Vagina (tissue), 2 donors: ENCODE data around the gene ACVR2A. TPM values are rescaled to one million over a fixed set of nuclear protein-coding genes. Genes with fewer than 3 reads are reported as not detected.

Source experiments
- DNase-seq, 2 donors: peaks; one replicate each; pipeline ENCODE4 v3.0.0-alpha.2; 2017; ENCODE audit errors: extremely low spot score in 2 of 2
- H3K27ac ChIP-seq: fragments of 200-600 bp; sonication (generic); one replicate; pipeline ENCODE4 v1.5.1; 2019
- H3K27me3 ChIP-seq: fragments of 200-600 bp; sonication (generic); one replicate; pipeline ENCODE4 v1.5.1; 2019
- H3K36me3 ChIP-seq, 2 donors: fragments of 200-600 bp; sonication (generic); one replicate each; pipeline ENCODE4 v1.5.1; 2017 to 2019
- H3K4me1 ChIP-seq: fragments of 200-600 bp; sonication (generic); one replicate; pipeline ENCODE4 v1.5.1; 2019
- H3K4me3 ChIP-seq, 2 donors: fragments of 200-600 bp; sonication (generic); 1 replicate in 1 of 2; 2 replicates in 1 of 2; pipeline ENCODE4 v1.5.1; 2016 to 2019
- H3K9me3 ChIP-seq: fragments of 200-600 bp; sonication (generic); one replicate; pipeline ENCODE4 v1.5.1; 2019
- CTCF ChIP-seq, 3 experiments: fragments of 450-650 bp in 2 of 3; fragments of 200-600 bp in 1 of 3; sonication (generic) in 1 of 3; IDR thresholded peaks; one replicate each; pipeline ENCODE4 v1.5.1; 2017 to 2019; ENCODE audit warnings: antibody characterized with exemption in 3 of 3, mild to moderate bottlenecking in 2 of 3, moderate library complexity in 2 of 3
- POLR2A ChIP-seq, 2 donors: fragments of 450-650 bp; IDR thresholded peaks; one replicate each; pipeline ENCODE4 v1.6.1; 2017; ENCODE audit warnings: antibody characterized with exemption in 2 of 2, mild to moderate bottlenecking in 2 of 2, moderate library complexity in 2 of 2
- POLR2AphosphoS5 ChIP-seq, 2 donors: sonication (generic); formaldehyde crosslinking; IDR thresholded peaks; one replicate each; pipeline ENCODE4 v1.9.0; 2017; ENCODE audit warnings: antibody characterized with exemption in 2 of 2, mild to moderate bottlenecking in 2 of 2, low read depth in 1 of 2; ENCODE audit not compliant: insufficient read depth in 1 of 2
- intact Hi-C: fragments of 100-400 bp; cut with DNase I; formaldehyde crosslinking; loops from one replicate; pipeline ENCODE4 v1.15.1; 2023
- total RNA-seq: library from RNA; depleted of rRNA; stranded (reverse); fragments of >200 nt; gene quantifications from one replicate; pipeline ENCODE4 v1.2.3, GENCODE V29; 2016

The ACVR2A gene
- total RNA-seq, 1 donor from 2014 or later: 29.7 TPM

GRCh38 chr2:147925886-147926285 is 81.1 kb downstream of the ACVR2A start:
- Histone ChIP-seq H3K9me3 (no peaks in the 10 kb centered on the region), H3K27ac (no peak overlapping the region), H3K4me1 (peaks cover 33% of the 10 kb centered on the region), H3K4me3 (no peak overlapping the region), H3K27me3 (no peaks in the 10 kb centered on the region), H3K36me3 (peaks cover 0 to 12% of the 10 kb centered on the region in 2 donors)
- intact Hi-C loops: no loop called here
- TF ChIP-seq POLR2A (IDR thresholded peaks at IDR 0.05) (no peak), CTCF (IDR thresholded peaks at IDR 0.05) (no peak), POLR2AphosphoS5 (IDR thresholded peaks at IDR 0.05; ENCODE audit: insufficient read depth in 1 of 2, low read depth in 1 of 2) (no peak)
- no peak for DNase-seq

- no peaks in the 10 kb centered on the region for H3K27me3 ChIP-seq
- intact Hi-C loops: no loop called here
- no peaks in the 10 kb centered on the region for H3K9me3 ChIP-seq
- no peak overlapping the region for H3K4me3 ChIP-seq
- peaks cover 0 to 12% of the 10 kb centered on the region in 2 donors for H3K36me3 ChIP-seq
- DNase-seq: no peak
- peaks cover 33% of the 10 kb centered on the region for H3K4me1 ChIP-seq
- no peak overlapping the region for H3K27ac ChIP-seq
- TF ChIP-seq POLR2A (IDR thresholded peaks at IDR 0.05): no peak
- no peak for TF ChIP-seq CTCF (IDR thresholded peaks at IDR 0.05)
- no peak for TF ChIP-seq POLR2AphosphoS5 (IDR thresholded peaks at IDR 0.05; ENCODE audit: insufficient read depth in 1 of 2, low read depth in 1 of 2)
These were observed 82.3 kb downstream of the ACVR2A start for GRCh38 chr2:147927053-147927588.

- Histone ChIP-seq H3K27ac (no peak overlapping the region), H3K9me3 (no peaks in the 10 kb centered on the region), H3K36me3 (peaks cover 0 to 18% of the 10 kb centered on the region in 2 donors), H3K4me1 (no peaks in the 10 kb centered on the region), H3K27me3 (no peaks in the 10 kb centered on the region), H3K4me3 (no peak overlapping the region)
- intact Hi-C loops: no loop called here
- TF ChIP-seq POLR2AphosphoS5 (IDR thresholded peaks at IDR 0.05; ENCODE audit: insufficient read depth in 1 of 2, low read depth in 1 of 2) (no peak), CTCF (IDR thresholded peaks at IDR 0.05) (no peak), POLR2A (IDR thresholded peaks at IDR 0.05) (no peak)
- DNase-seq: no peak
These were observed 89.1 kb downstream of the ACVR2A start for GRCh38 chr2:147933931-147934330.

GRCh38 chr2:147934881-147935620 is 90.2 kb downstream of the ACVR2A start:
- intact Hi-C loops: no loop called here
- peaks cover 0 to 18% of the 10 kb centered on the region in 2 donors for H3K36me3 ChIP-seq

More at GRCh38 chr2:147934881-147935620, 90.2 kb downstream of the ACVR2A start:
- no peak for DNase-seq
- Histone ChIP-seq H3K27me3 (no peaks in the 10 kb centered on the region), H3K9me3 (no peaks in the 10 kb centered on the region), H3K4me3 (no peak overlapping the region), H3K27ac (no peak overlapping the region), H3K4me1 (no peaks in the 10 kb centered on the region)
- TF ChIP-seq POLR2AphosphoS5 (IDR thresholded peaks at IDR 0.05; ENCODE audit: insufficient read depth in 1 of 2, low read depth in 1 of 2): no peak
- no peak for TF ChIP-seq CTCF (IDR thresholded peaks at IDR 0.05)
- no peak for TF ChIP-seq POLR2A (IDR thresholded peaks at IDR 0.05)
